ENCODE measurements around the gene NTF3. TPM values are rescaled to one million over a fixed set of nuclear protein-coding genes. Genes with fewer than 3 reads are reported as not detected.

NTF3 gene
- total RNA-seq, 1 experiment from 2014 or later, result not detected

GRCh38 chr12:5520037-5520436 is 88.1 kb downstream of the NTF3 start:
- ATAC-seq, result no peak
- TF ChIP-seq ATF3 (IDR thresholded peaks at IDR 0.05) (no peak), ELF1 (IDR thresholded peaks at IDR 0.05; ENCODE audit: borderline replicate concordance, low read depth) (no peak), EZH2 (IDR thresholded peaks at IDR 0.05) (no peak), FOSL1 (IDR thresholded peaks at IDR 0.05; ENCODE audit: low read depth) (no peak), TCF7L2 (IDR thresholded peaks at IDR 0.05; ENCODE audit: borderline replicate concordance, extremely low read depth, insufficient read depth, insufficient read length) (no peak), ZFX (IDR thresholded peaks at IDR 0.05) (no peak), MAX (IDR thresholded peaks at IDR 0.05) (no peak)
- DNase-seq (ENCODE audit: low read depth, low spot score), result no peak
- Histone ChIP-seq H3K4me1 (ENCODE audit: control insufficient read depth in 1 of 2, insufficient read depth in 2 of 2, low read length in 2 of 2) (no peaks in the 10 kb centered on the region), H3K79me2 (ENCODE audit: insufficient read depth, low read length) (no peaks in the 10 kb centered on the region), H3K4me2 (ENCODE audit: low read length) (no peak overlapping the region), H3K27ac (ENCODE audit: low read depth, low read length) (no peak overlapping the region), H4K20me1 (ENCODE audit: insufficient read depth) (no peaks in the 10 kb centered on the region), H3K36me3 (ENCODE audit: control insufficient read depth in 1 of 2, insufficient read depth in 2 of 2, low read length in 2 of 2) (no peaks in the 10 kb centered on the region), H3K9ac (ENCODE audit: low read length) (no peak overlapping the region), H3K27me3 (ENCODE audit: insufficient read depth, low read length) (0 out of 2 replicates have a peak, but pooled peaks cover 10% of the 10 kb centered on the region), H3K4me3 (replicated peaks in 1 of 2; ENCODE audit: low read depth in 1 of 2, low read length in 2 of 2) (no peak overlapping the region), H3K9me3 (ENCODE audit: control insufficient read depth in 1 of 2, insufficient read depth in 1 of 2, low read depth in 1 of 2, low read length in 2 of 2) (no peaks in the 10 kb centered on the region), H3K9me2 (ENCODE audit: insufficient read depth) (no peaks in the 10 kb centered on the region), H2AFZ (ENCODE audit: low read depth, low read length, poor library complexity, severe bottlenecking) (no peak overlapping the region)
- RAD21 ChIA-PET (ENCODE audit: low non-redundant PET in 1 of 2, low total read pairs in 2 of 2, uncharacterized antibody in 2 of 2, unreplicated experiment in 2 of 2), result no interaction called here
- no TSS peak for BruUV-seq (replicated peaks)
- POLR2A ChIA-PET, result no interaction called here
- CTCF ChIA-PET, result no interaction called here
- intact Hi-C loops (cut with micrococcal nuclease), result no loop called here

GRCh38 chr12:5520831-5521230 is 88.9 kb downstream of the NTF3 start:
- ChIA-PET CTCF (no interaction called here), POLR2A (no interaction called here)
- H4K20me1 ChIP-seq (ENCODE audit: insufficient read depth), result no peaks in the 10 kb centered on the region
- TF ChIP-seq ZNF274 (IDR thresholded peaks at IDR 0.05; ENCODE audit: low read depth, low read length) (no peak), SRF (IDR thresholded peaks at IDR 0.05; ENCODE audit: low read depth) (no peak), YY1 (IDR thresholded peaks at IDR 0.05; ENCODE audit: extremely low read depth, insufficient replicate concordance, low read depth, low read length) (no peak), ZBTB33 (IDR thresholded peaks at IDR 0.05; ENCODE audit: extremely low read depth, insufficient replicate concordance, low read length) (no peak), RAD21 (IDR thresholded peaks at IDR 0.05; ENCODE audit: low read depth) (no peak), TCF7L2 (IDR thresholded peaks at IDR 0.05; ENCODE audit: borderline replicate concordance, extremely low read depth, insufficient read depth, insufficient read length) (no peak), ATF3 (IDR thresholded peaks at IDR 0.05) (no peak), POLR2AphosphoS5 (IDR thresholded peaks at IDR 0.05; ENCODE audit: low read depth, low read length) (no peak), ELF1 (IDR thresholded peaks at IDR 0.05; ENCODE audit: borderline replicate concordance, low read depth) (no peak), CEBPB (IDR thresholded peaks at IDR 0.05; ENCODE audit: low read depth) (no peak), EZH2phosphoT487 (IDR thresholded peaks at IDR 0.05; ENCODE audit: borderline replicate concordance) (no peak), POLR2A (IDR thresholded peaks at IDR 0.05; ENCODE audit: borderline replicate concordance, extremely low read depth, insufficient read depth, insufficient read length) (no peak), EZH2 (IDR thresholded peaks at IDR 0.05) (no peak)

More at GRCh38 chr12:5520831-5521230, 88.9 kb downstream of the NTF3 start:
- no peak for ATAC-seq
- Histone ChIP-seq H3K27me3 (ENCODE audit: insufficient read depth, low read length) (0 out of 2 replicates have a peak, but pooled peaks cover 10% of the 10 kb centered on the region), H3K4me2 (ENCODE audit: low read length) (no peak overlapping the region), H3K9me3 (ENCODE audit: control insufficient read depth in 1 of 2, insufficient read depth in 1 of 2, low read depth in 1 of 2, low read length in 2 of 2) (no peaks in the 10 kb centered on the region), H3K4me3 (replicated peaks in 1 of 2; ENCODE audit: low read depth in 1 of 2, low read length in 2 of 2) (no peak overlapping the region), H3K36me3 (ENCODE audit: control insufficient read depth in 1 of 2, insufficient read depth in 2 of 2, low read length in 2 of 2) (no peaks in the 10 kb centered on the region), H2AFZ (ENCODE audit: low read depth, low read length, poor library complexity, severe bottlenecking) (no peak overlapping the region), H3K9me2 (ENCODE audit: insufficient read depth) (no peaks in the 10 kb centered on the region), H3K27ac (ENCODE audit: low read depth, low read length) (no peak overlapping the region), H3K4me1 (ENCODE audit: control insufficient read depth in 1 of 2, insufficient read depth in 2 of 2, low read length in 2 of 2) (no peaks in the 10 kb centered on the region), H3K79me2 (ENCODE audit: insufficient read depth, low read length) (no peaks in the 10 kb centered on the region), H3K9ac (ENCODE audit: low read length) (no peak overlapping the region)
- BruUV-seq (replicated peaks), result no TSS peak
- RAD21 ChIA-PET (ENCODE audit: low non-redundant PET in 1 of 2, low total read pairs in 2 of 2, uncharacterized antibody in 2 of 2, unreplicated experiment in 2 of 2), result no interaction called here
- no peak for DNase-seq (ENCODE audit: low read depth, low spot score)
- intact Hi-C loops (cut with micrococcal nuclease), result no loop called here
